HG02973 (cell line): ENCODE results near the gene ZMAT2.
"Not testable (repeated sequence)": the region's sequence is repeated elsewhere in the genome, so short reads cannot be mapped to it uniquely, and the experiment has no call there.

Source experiments
- ATAC-seq: cut with Tn5 transposase; IDR thresholded peaks from one replicate; pipeline ENCODE4 v1.9.1; 2021; ENCODE audit warnings: moderate library complexity; ENCODE audit not compliant: unreplicated experiment

ZMAT2 gene, protein sequence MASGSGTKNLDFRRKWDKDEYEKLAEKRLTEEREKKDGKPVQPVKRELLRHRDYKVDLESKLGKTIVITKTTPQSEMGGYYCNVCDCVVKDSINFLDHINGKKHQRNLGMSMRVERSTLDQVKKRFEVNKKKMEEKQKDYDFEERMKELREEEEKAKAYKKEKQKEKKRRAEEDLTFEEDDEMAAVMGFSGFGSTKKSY

DNA sequence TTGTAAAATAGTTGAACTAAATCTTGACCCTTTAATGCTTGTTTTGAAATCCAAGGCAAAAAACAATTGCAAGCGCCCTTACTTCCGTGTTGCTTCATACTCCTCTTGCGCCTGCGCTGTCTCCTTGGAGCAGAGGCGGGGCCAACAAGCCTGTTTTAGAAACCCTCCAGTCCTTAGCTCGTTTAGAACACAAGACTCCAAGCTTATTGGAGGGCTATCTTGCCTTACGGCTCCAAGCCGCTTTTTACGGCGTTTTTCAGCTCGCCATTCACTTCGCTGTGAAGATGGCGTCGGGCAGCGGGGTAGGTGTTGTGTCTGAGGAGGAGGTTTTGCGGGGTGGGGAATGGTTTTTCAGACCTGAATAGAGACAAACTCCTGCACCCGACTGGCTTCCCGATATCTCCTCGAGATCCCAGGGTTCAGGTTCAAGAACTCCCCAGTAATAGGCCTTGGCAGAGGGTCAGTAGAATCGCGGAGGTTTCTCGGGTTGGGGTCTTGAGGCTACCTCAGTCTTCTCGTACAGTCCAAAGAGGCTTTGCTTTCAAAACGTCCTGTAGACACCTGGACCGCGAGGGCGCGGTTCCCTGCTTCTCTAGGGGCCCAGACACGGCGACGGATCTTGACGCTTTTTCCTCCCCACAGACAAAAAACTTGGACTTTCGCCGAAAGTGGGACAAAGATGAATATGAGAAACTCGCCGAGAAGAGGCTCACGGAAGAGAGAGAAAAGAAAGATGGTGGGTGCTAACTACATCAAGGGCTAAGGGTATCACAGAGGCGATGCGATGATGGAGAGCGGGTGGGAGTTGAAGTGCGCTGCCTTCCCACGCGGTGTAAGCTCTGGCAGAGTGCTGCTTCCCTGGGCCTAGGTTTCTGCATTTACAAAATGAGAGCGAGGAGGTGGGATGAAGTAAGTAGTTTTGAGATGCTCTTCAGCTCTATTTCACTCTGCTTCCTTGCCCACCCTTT is at the start of gene ZMAT2:
Gene ZMAT2 (plus strand): TSS at position 271 of the 968 bp plus-strand sequence. CDS start 14 bp downstream, at position 285.
- ATAC-seq: peak; percentile 90

- ATAC-seq: no peak
These were observed 41.4 kb upstream of the ZMAT2 start for GRCh38 chr5:140658870-140659269.

GRCh38 chr5:140660371-140660770 is 39.9 kb upstream of the ZMAT2 start:
- ATAC-seq: not testable (repeated sequence)

GRCh38 chr5:140664030-140664358 is 36.3 kb upstream of the ZMAT2 start:
- no peak for ATAC-seq

GRCh38 chr5:140664359-140665119 is 35.7 kb upstream of the ZMAT2 start, which contains the start of gene WDR55:
WDR55 (plus strand) TSS chr5:140664904; CDS start chr5:140664913, 9 bp downstream.
- ATAC-seq: peak; percentile 95

- ATAC-seq: not testable (repeated sequence)
These were observed 29.2 kb upstream of the ZMAT2 start for GRCh38 chr5:140671035-140671434.

- no peak for ATAC-seq
These were observed 28.6 kb upstream of the ZMAT2 start for GRCh38 chr5:140671472-140672125.

DNA sequence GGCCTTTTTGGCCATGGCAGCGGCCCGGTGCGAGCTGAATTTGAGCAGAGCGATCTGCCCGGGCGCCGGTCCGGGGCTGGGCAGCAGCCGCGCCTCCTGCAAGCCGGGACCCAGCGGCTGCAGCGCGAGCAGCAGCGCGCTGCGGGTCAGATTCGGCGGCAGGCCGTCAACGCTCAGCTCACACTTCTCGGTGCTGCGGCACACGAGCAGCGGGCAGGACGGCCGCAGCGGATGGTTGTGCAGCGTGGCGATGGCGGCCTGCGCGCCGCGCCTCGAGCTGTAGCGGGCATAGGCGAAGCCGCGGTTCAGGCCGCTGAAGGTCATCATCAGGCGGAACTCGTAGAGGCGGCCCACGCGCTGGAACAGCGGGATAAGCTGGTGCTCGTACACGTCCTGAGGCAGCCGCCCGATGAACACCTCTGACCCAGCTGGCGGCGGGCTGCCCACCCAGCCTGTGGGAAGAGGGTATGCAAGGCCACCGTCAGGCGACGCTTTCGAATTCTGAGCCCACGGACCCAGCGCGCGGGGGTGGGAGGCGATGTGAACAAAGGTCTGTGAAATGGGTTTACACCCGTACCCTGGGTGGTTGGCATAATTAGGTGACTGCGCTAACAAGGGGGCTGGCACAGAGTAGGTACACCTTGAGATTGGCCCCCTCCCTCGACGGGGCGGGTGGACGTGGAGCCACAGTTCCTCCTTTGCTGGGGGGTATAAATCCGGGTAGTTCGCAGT is 27.6 kb upstream of the ZMAT2 start:
- no peak for ATAC-seq

GRCh38 chr5:140673187-140673976 is 26.9 kb upstream of the ZMAT2 start, which contains the start of gene DND1:
DND1 (minus strand) TSS chr5:140673576; CDS start chr5:140673542, 34 bp downstream.
- no peak for ATAC-seq

- ATAC-seq: no peak
These were observed 26.0 kb upstream of the ZMAT2 start for GRCh38 chr5:140674211-140674610.

DNA sequence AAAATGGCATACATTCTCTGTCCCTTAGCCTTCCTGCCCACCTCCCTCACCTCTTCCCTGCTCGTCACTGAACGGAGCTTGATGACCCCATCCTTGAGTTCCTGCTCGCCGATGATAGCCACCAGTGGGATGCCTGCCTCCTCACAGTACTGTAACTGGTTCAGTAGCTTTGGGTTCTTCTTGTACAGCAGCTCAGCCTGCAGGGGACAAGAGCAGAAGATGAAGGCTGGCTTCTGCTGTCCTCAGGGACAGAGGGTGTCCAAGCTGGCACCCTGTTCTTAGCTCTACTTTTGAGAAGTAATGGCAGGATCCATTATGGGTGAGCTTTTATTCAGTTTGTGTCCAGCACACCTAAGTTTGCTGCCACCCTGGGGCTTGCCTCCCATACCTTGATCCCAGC is 25.6 kb upstream of the ZMAT2 start:
- no peak for ATAC-seq

GRCh38 chr5:140677947-140678346 is 22.3 kb upstream of the ZMAT2 start:
- peak; percentile 50 for ATAC-seq

- no peak for ATAC-seq
These were observed 21.3 kb upstream of the ZMAT2 start for GRCh38 chr5:140678993-140679392.

- ATAC-seq: no peak
These were observed 9.8 kb upstream of the ZMAT2 start for GRCh38 chr5:140690376-140690932.

DNA sequence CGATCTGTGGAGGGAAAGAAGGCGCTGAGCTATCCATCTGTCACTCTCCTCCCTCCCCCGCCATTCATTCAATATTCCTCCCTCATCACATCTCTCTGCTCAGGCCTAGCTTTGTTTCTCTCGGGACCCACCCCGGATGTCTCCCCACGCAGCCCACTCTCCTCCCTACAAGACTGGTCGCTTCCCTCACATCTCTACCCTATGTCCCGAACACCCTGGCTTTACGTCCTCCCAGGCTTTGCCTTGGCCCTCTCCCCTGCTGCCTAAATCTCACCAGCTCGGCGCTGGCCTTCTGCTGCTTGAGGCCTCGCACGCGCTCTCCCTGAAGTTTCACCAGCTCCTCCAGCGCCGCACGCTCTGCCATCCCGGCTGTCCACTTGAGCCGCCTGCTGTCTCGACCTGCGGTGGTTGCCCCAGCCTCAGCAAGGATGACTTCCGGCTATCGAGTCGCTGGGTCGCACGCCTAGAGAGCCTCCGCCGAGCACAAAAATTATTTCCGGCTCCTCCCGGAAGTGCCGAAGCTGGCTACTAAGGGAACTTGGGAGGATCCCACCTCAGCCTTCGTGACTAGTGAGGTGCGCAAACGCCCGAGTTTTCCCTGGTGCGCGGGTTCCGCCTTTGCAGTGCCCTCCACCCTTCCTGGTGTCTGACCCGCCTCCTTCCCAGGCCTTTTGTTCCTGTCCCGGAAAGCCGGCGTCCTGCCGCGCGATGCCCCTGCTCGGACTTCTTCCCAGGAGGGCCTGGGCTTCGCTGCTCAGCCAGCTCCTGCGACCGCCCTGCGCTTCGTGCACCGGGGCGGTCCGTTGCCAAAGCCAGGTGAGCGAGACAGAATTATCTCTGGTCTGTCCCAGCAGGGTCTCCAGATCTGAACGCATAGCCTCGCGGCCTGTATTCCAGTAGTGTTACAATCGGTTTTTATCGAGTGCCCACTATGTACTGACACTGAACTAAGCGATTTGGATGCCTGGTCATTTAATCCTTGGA is 9.0 kb upstream of the ZMAT2 start, which contains the start of the genes HARS1 and HARS2:
Gene HARS1 (minus strand): TSS at position 430 of the 984 bp plus-strand sequence. CDS start 66 bp downstream, at position 364.
Gene HARS2 (plus strand): TSS at position 515 of the 984 bp plus-strand sequence. CDS start 194 bp downstream, at position 709.
- peak; percentile 94 for ATAC-seq

DNA sequence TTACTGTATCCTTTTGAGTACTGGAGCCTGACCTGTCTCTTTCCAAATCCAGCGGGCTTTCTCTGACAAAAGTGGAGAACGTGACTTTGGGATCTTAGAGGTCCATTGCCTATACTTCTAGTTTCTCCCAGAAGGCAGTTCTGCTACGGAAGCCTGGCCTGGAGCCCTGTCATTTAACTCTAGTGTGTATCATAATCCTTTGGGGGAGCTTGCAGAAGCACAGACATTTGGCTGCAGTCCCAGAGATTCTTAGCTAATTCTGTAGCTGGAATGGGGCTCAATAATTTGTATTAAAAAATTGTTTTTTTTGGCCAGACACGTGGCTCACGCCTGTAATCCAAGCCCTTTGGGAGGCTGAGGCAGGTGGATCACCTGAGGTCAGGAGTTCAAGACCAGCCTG is 6.0 kb upstream of the ZMAT2 start:
- ATAC-seq: no peak

DNA sequence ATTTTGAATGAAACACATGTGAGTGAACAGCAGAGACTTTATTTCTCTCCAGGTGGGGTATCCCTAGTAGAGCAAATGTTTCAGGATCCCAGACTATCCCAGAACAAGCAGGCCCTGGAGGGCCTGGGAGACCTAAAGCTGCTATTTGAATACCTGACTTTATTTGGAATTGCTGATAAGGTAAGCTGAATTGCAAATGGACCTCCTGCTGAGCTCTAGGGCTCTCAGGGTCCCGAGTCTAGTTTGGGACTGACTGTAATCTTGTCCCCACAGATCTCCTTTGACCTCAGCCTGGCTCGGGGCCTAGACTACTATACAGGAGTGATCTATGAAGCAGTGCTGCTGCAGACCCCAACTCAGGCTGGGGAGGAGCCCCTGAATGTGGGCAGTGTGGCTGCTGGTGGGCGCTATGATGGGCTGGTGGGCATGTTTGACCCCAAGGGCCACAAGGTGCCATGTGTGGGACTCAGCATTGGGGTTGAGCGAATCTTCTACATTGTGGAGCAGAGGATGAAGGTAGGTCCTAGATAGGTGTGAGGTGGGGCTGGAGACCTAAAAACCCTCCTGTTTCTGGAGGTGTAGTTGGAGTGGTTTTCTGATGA is 3.3 kb upstream of the ZMAT2 start:
- ATAC-seq: no peak
